ENCODE data around the gene DDX25. TPM values are rescaled to one million over a fixed set of nuclear protein-coding genes. Genes with fewer than 3 reads are reported as not detected.

Gene DDX25
- total and polyA plus RNA-seq, 2 experiments from 2014 or later = 0.80 to 0.87 TPM

- no peaks in the 10 kb centered on the region for H3K4me1 ChIP-seq (ENCODE audit: insufficient read depth)
- H3K4me3 ChIP-seq = no peak overlapping the region
- H3K27ac ChIP-seq = no peak overlapping the region
- peak; percentile 76 for DNase-seq (ENCODE audit: low spot score)
- no peak overlapping the region for H2AFZ ChIP-seq
- H4K20me1 ChIP-seq (ENCODE audit: insufficient read depth, poor library complexity, severe bottlenecking) = no peaks in the 10 kb centered on the region
- H3K79me2 ChIP-seq = no peaks in the 10 kb centered on the region
- 40% methylated on average over 20 of the region's 20 CpGs for WGBS (ENCODE audit: low lambda C conversion rate, missing lambda C conversion rate)
- no peaks in the 10 kb centered on the region for H3K9me2 ChIP-seq (replicated peaks; ENCODE audit: insufficient read depth)
- no peak overlapping the region for H3K4me2 ChIP-seq
- TF ChIP-seq EZH2phosphoT487 (IDR thresholded peaks at IDR 0.05; ENCODE audit: low read depth, severe bottlenecking, unreplicated experiment) = no peak
- peak; percentile 66 for TF ChIP-seq CTCF (IDR thresholded peaks at IDR 0.05; ENCODE audit: poor library complexity)
- no peaks in the 10 kb centered on the region for H3K27me3 ChIP-seq
- H3K9me3 ChIP-seq (ENCODE audit: low read depth) = no peaks in the 10 kb centered on the region
- H3K36me3 ChIP-seq (replicated peaks; ENCODE audit: insufficient read depth, low read depth) = no peaks in the 10 kb centered on the region
Measured at GRCh38 chr11:125941619-125942611, 37.6 kb downstream of the DDX25 start.

- WGBS (ENCODE audit: low lambda C conversion rate, missing lambda C conversion rate) = 89% methylated on average over 12 of the region's 12 CpGs
- Histone ChIP-seq H3K27ac (no peak overlapping the region), H3K79me2 (no peaks in the 10 kb centered on the region), H4K20me1 (ENCODE audit: insufficient read depth, poor library complexity, severe bottlenecking) (no peaks in the 10 kb centered on the region), H3K9me3 (ENCODE audit: low read depth) (no peaks in the 10 kb centered on the region), H3K4me2 (no peak overlapping the region), H3K4me1 (ENCODE audit: insufficient read depth) (no peaks in the 10 kb centered on the region), H3K4me3 (no peak overlapping the region), H3K9me2 (replicated peaks; ENCODE audit: insufficient read depth) (no peaks in the 10 kb centered on the region), H3K36me3 (replicated peaks; ENCODE audit: insufficient read depth, low read depth) (no peaks in the 10 kb centered on the region), H2AFZ (no peak overlapping the region), H3K27me3 (no peaks in the 10 kb centered on the region)
- DNase-seq (ENCODE audit: low spot score) = no peak
- TF ChIP-seq CTCF (IDR thresholded peaks at IDR 0.05; ENCODE audit: poor library complexity) (no peak), EZH2phosphoT487 (IDR thresholded peaks at IDR 0.05; ENCODE audit: low read depth, severe bottlenecking, unreplicated experiment) (no peak), EZH2 (IDR thresholded peaks at IDR 0.05; ENCODE audit: borderline replicate concordance) (no peak)
Measured at GRCh38 chr11:125942771-125943428, 38.6 kb downstream of the DDX25 start.

GRCh38 chr11:125943661-125944349 lies 39.5 kb downstream of the DDX25 start:
- H3K79me2 ChIP-seq = no peaks in the 10 kb centered on the region
- H3K36me3 ChIP-seq (replicated peaks; ENCODE audit: insufficient read depth, low read depth) = no peaks in the 10 kb centered on the region
- no peak overlapping the region for H3K27ac ChIP-seq
- H3K9me3 ChIP-seq (ENCODE audit: low read depth) = no peaks in the 10 kb centered on the region
- WGBS (ENCODE audit: low lambda C conversion rate, missing lambda C conversion rate) = 88% methylated on average over 9 of the region's 9 CpGs
- no peaks in the 10 kb centered on the region for H3K9me2 ChIP-seq (replicated peaks; ENCODE audit: insufficient read depth)
- no peaks in the 10 kb centered on the region for H4K20me1 ChIP-seq (ENCODE audit: insufficient read depth, poor library complexity, severe bottlenecking)
- DNase-seq (ENCODE audit: low spot score) = no peak
- no peak for TF ChIP-seq EZH2phosphoT487 (IDR thresholded peaks at IDR 0.05; ENCODE audit: low read depth, severe bottlenecking, unreplicated experiment)
- H2AFZ ChIP-seq = no peak overlapping the region
- no peak overlapping the region for H3K4me3 ChIP-seq
- no peaks in the 10 kb centered on the region for H3K4me1 ChIP-seq (ENCODE audit: insufficient read depth)
- H3K27me3 ChIP-seq = no peaks in the 10 kb centered on the region
- no peak overlapping the region for H3K4me2 ChIP-seq

All from hepatocyte (in vitro differentiated cells).